ENCODE results near the gene KRTAP19-1. TPM values are rescaled to one million over a fixed set of nuclear protein-coding genes. Genes with fewer than 3 reads are reported as not detected.

The KRTAP19-1 gene
- total RNA-seq, 1 experiment from 2014 or later: not detected

DNA sequence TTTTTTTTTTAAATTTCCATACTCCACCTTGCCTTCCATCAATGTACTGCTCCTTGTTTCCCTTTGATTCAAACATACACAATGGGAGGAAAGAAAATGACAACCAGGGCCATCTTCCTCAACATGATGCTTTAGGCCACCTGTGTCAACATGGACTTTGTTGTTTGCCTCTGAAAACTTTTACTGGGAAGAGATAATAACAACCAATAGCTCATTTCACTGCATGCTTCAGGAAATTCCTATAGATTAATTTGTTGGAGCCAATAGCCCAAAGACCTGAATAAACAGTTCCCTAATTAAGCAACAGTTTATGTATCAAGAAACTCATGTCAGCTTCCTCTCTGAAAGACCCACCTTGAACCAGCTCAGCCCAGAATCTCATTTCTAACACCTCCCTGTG is 36.9 kb downstream of the KRTAP19-1 start:
- Histone ChIP-seq H3K4me3 (ENCODE audit: low read depth in 2 of 2, low read length in 2 of 2) (no peak overlapping the region), H3K4me1 (ENCODE audit: control insufficient read depth, insufficient read depth, low read length) (no peaks in the 10 kb centered on the region), H3K9me3 (ENCODE audit: control insufficient read depth, insufficient read depth, low read depth, low read length) (no peaks in the 10 kb centered on the region), H3K36me3 (ENCODE audit: control insufficient read depth, insufficient read depth, low read length) (no peaks in the 10 kb centered on the region), H3K27me3 (ENCODE audit: control insufficient read depth, insufficient read depth, low read length) (no peaks in the 10 kb centered on the region), H3K27ac (ENCODE audit: low read length) (no peak overlapping the region)
- TF ChIP-seq, protein P1, sequence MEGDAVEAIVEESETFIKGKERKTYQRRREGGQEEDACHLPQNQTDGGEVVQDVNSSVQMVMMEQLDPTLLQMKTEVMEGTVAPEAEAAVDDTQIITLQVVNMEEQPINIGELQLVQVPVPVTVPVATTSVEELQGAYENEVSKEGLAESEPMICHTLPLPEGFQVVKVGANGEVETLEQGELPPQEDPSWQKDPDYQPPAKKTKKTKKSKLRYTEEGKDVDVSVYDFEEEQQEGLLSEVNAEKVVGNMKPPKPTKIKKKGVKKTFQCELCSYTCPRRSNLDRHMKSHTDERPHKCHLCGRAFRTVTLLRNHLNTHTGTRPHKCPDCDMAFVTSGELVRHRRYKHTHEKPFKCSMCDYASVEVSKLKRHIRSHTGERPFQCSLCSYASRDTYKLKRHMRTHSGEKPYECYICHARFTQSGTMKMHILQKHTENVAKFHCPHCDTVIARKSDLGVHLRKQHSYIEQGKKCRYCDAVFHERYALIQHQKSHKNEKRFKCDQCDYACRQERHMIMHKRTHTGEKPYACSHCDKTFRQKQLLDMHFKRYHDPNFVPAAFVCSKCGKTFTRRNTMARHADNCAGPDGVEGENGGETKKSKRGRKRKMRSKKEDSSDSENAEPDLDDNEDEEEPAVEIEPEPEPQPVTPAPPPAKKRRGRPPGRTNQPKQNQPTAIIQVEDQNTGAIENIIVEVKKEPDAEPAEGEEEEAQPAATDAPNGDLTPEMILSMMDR (IDR thresholded peaks at IDR 0.05): no peak
- TF ChIP-seq SIN3A (IDR thresholded peaks at IDR 0.05; ENCODE audit: borderline replicate concordance, insufficient read depth, low read depth, low read length) (no peak), TCF7L2 (IDR thresholded peaks at IDR 0.05; ENCODE audit: low read depth, low read length) (no peak), POLR2AphosphoS5 (IDR thresholded peaks at IDR 0.05; ENCODE audit: low read depth, low read length) (no peak)
- TF ChIP-seq, protein P2, sequence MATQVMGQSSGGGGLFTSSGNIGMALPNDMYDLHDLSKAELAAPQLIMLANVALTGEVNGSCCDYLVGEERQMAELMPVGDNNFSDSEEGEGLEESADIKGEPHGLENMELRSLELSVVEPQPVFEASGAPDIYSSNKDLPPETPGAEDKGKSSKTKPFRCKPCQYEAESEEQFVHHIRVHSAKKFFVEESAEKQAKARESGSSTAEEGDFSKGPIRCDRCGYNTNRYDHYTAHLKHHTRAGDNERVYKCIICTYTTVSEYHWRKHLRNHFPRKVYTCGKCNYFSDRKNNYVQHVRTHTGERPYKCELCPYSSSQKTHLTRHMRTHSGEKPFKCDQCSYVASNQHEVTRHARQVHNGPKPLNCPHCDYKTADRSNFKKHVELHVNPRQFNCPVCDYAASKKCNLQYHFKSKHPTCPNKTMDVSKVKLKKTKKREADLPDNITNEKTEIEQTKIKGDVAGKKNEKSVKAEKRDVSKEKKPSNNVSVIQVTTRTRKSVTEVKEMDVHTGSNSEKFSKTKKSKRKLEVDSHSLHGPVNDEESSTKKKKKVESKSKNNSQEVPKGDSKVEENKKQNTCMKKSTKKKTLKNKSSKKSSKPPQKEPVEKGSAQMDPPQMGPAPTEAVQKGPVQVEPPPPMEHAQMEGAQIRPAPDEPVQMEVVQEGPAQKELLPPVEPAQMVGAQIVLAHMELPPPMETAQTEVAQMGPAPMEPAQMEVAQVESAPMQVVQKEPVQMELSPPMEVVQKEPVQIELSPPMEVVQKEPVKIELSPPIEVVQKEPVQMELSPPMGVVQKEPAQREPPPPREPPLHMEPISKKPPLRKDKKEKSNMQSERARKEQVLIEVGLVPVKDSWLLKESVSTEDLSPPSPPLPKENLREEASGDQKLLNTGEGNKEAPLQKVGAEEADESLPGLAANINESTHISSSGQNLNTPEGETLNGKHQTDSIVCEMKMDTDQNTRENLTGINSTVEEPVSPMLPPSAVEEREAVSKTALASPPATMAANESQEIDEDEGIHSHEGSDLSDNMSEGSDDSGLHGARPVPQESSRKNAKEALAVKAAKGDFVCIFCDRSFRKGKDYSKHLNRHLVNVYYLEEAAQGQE (IDR thresholded peaks at IDR 0.05; ENCODE audit: insufficient read depth in 1 of 2, low read depth in 2 of 2, low read length in 1 of 2): no peak
- in situ Hi-C loops (cut with HindIII; ENCODE audit: low pct_unique_long_range_greater_than_20kb, low sequenced_read_pairs) (no loop called here), intact Hi-C loops (cut with micrococcal nuclease; ENCODE audit: unreplicated experiment) (no loop called here)
- POLR2A ChIA-PET: no interaction called here
- CTCF ChIA-PET: no interaction called here
- no peak for ATAC-seq
- no peak for DNase-seq (ENCODE audit: low read depth, low spot score)
- BruUV-seq (replicated peaks): no TSS peak

DNA sequence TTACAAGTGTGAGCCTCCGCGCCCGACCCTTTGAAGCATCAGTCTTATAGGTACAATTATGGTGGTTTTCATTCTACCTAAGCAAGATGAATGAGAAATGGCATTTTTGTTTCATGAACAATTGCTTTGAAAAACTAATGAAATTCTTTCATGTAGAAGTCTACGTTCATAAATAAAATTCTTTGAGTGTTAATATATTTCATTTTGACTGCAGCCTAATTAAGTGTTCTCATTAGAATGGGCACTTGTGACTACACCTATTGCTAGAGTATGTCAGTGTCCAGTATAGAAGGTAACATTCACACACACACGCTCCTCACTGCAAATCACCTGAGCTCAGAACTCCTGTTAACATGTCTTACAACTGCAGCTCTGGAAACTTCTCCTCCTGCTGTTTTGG is 40.2 kb downstream of the KRTAP19-1 start, which contains the start of gene KRTAP15-1:
Gene KRTAP15-1 (plus strand): TSS at position 301 of the 400 bp plus-strand sequence. CDS start 53 bp downstream, at position 354.
- TF ChIP-seq SIN3A (IDR thresholded peaks at IDR 0.05; ENCODE audit: borderline replicate concordance, insufficient read depth, low read depth, low read length): no peak
- TF ChIP-seq TCF7L2 (IDR thresholded peaks at IDR 0.05; ENCODE audit: low read depth, low read length): no peak
- TF ChIP-seq POLR2AphosphoS5 (IDR thresholded peaks at IDR 0.05; ENCODE audit: low read depth, low read length): no peak
- TF ChIP-seq, protein P1 (IDR thresholded peaks at IDR 0.05): no peak
- TF ChIP-seq, protein P2 (IDR thresholded peaks at IDR 0.05; ENCODE audit: insufficient read depth in 1 of 2, low read depth in 2 of 2, low read length in 1 of 2): no peak
- ChIA-PET CTCF (no interaction called here), POLR2A (no interaction called here)
- no peaks in the 10 kb centered on the region for H3K36me3 ChIP-seq (ENCODE audit: control insufficient read depth, insufficient read depth, low read length)
- no peak within 1 kb of the TSS for H3K4me3 ChIP-seq (ENCODE audit: low read depth in 2 of 2, low read length in 2 of 2)
- no peaks in the 10 kb centered on the region for H3K4me1 ChIP-seq (ENCODE audit: control insufficient read depth, insufficient read depth, low read length)
- DNase-seq (ENCODE audit: low read depth, low spot score) (no peak), ATAC-seq (no peak)
- intact Hi-C loops (cut with micrococcal nuclease; ENCODE audit: unreplicated experiment) (no loop called here), in situ Hi-C loops (cut with HindIII; ENCODE audit: low pct_unique_long_range_greater_than_20kb, low sequenced_read_pairs) (no loop called here)
- no peaks in the 10 kb centered on the region for H3K9me3 ChIP-seq (ENCODE audit: control insufficient read depth, insufficient read depth, low read depth, low read length)
- H3K27me3 ChIP-seq (ENCODE audit: control insufficient read depth, insufficient read depth, low read length): no peaks in the 10 kb centered on the region
- BruUV-seq (replicated peaks): no TSS peak
- H3K27ac ChIP-seq (ENCODE audit: low read length): no peak within 1 kb of the TSS

Measured in Panc1 (cell line).